ENCODE results near the gene IQSEC3. TPM values are rescaled to one million over a fixed set of nuclear protein-coding genes. Genes with fewer than 3 reads are reported as not detected.
A peak's percentile ranks its signal among the peaks of the same experiment; 100 is the strongest.

Gene IQSEC3
- total RNA-seq, 2 donors from 2014 or later, result 0.16 TPM; not detected in 1

DNA sequence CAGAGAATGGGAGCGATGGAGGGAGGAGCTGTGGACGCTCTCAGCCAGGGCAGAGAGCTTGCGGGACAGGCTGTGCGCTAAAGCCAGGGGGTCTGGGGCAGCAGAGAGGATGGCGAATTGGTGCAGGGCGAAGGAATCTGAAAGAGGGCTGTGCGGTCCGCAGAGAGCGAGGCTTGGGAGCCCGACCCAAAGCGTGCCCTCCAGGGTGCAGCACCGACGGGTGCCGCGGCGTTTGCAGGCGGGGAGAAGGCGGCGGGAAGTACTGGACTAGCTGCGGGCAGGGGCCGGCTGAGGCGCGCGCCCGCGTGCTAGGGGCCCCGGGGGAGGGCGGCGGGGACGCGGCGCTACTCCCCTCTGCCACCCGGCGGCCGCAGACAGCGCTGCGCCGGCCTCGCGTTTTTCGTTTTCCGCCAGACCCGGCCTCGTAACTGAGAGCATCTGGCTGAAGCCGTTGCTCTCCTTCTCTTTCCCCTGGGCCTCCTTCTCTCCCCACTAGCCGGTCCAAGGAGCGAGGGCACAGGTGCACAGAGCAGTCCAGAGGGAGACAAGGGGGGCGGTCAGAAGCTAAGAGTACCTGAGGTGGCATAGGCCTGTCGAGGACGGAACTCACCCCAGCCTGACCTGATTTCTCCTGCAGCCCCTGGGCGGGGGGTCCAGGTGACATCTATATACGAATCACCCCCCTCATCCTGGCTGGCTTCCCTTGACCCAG is 122.5 kb downstream of the IQSEC3 start:
- H3K27ac ChIP-seq, result no peak overlapping the region
- no peaks in the 10 kb centered on the region for H3K27me3 ChIP-seq
- TF ChIP-seq, protein P1, sequence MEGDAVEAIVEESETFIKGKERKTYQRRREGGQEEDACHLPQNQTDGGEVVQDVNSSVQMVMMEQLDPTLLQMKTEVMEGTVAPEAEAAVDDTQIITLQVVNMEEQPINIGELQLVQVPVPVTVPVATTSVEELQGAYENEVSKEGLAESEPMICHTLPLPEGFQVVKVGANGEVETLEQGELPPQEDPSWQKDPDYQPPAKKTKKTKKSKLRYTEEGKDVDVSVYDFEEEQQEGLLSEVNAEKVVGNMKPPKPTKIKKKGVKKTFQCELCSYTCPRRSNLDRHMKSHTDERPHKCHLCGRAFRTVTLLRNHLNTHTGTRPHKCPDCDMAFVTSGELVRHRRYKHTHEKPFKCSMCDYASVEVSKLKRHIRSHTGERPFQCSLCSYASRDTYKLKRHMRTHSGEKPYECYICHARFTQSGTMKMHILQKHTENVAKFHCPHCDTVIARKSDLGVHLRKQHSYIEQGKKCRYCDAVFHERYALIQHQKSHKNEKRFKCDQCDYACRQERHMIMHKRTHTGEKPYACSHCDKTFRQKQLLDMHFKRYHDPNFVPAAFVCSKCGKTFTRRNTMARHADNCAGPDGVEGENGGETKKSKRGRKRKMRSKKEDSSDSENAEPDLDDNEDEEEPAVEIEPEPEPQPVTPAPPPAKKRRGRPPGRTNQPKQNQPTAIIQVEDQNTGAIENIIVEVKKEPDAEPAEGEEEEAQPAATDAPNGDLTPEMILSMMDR (IDR thresholded peaks at IDR 0.05), result peak; percentile 51
- H3K4me3 ChIP-seq, result peak overlapping the region; percentile 43
- intact Hi-C loops (cut with DNase I), result no loop called here
- DNase-seq, result no peak
- H3K36me3 ChIP-seq, result no peaks in the 10 kb centered on the region
- no peaks in the 10 kb centered on the region for H3K9me3 ChIP-seq
- no peaks in the 10 kb centered on the region for H3K4me1 ChIP-seq
- H3K9ac ChIP-seq (ENCODE audit: low read depth in 2 of 2, low read length in 2 of 2), result no peak overlapping the region

DNA sequence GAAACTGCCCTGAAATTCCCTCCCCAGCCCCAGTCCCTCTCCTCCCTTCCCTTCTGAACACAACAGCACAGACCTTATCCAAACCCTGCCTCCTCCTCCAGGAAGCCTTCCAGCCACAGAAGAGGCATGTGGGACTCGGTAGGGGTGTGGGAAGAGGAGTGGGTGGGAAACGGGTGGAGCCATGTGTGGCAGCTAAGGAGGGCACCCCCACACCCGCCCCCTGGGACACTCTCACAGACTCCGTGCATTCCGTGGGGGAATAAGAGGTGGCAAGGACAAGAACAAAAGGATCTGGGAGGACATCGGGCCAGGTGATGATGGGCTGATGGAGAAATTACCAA is 123.0 kb downstream of the IQSEC3 start:
- no peak overlapping the region for H3K27ac ChIP-seq
- no peaks in the 10 kb centered on the region for H3K4me1 ChIP-seq
- intact Hi-C loops (cut with DNase I), result no loop called here
- H3K36me3 ChIP-seq, result no peaks in the 10 kb centered on the region
- H3K9me3 ChIP-seq, result no peaks in the 10 kb centered on the region
- H3K9ac ChIP-seq (ENCODE audit: low read depth in 2 of 2, low read length in 2 of 2), result no peak overlapping the region
- no peaks in the 10 kb centered on the region for H3K27me3 ChIP-seq
- no peak overlapping the region for H3K4me3 ChIP-seq
- no peak for DNase-seq
- TF ChIP-seq, protein P1 (IDR thresholded peaks at IDR 0.05), result no peak

DNA sequence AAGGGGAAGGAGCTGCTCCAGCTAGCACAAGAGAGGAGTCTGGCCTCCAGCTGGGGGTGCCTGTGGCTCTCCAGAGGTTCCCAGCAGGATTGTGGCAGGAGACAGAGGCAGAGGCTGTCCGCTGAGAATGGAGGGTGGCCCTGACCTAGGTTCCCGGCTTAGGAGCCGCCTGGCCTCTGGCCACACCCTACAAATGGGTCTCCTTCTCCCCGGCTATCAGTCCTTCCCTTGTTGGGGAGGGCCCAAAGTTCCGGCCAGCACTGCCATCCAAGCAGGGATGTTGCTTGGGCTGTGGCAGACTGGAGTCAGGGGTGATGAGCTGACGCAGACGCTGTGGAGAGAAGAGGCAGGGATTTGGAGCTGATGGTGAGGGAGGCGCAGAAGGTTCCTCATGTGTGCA is 124.3 kb downstream of the IQSEC3 start:
- Histone ChIP-seq H3K9ac (ENCODE audit: low read depth in 2 of 2, low read length in 2 of 2) (no peak overlapping the region), H3K27me3 (no peaks in the 10 kb centered on the region), H3K27ac (no peak overlapping the region), H3K36me3 (no peaks in the 10 kb centered on the region), H3K4me1 (no peaks in the 10 kb centered on the region), H3K4me3 (no peak overlapping the region), H3K9me3 (no peaks in the 10 kb centered on the region)
- TF ChIP-seq, protein P1 (IDR thresholded peaks at IDR 0.05), result no peak
- intact Hi-C loops (cut with DNase I), result no loop called here
- DNase-seq, result no peak

DNA sequence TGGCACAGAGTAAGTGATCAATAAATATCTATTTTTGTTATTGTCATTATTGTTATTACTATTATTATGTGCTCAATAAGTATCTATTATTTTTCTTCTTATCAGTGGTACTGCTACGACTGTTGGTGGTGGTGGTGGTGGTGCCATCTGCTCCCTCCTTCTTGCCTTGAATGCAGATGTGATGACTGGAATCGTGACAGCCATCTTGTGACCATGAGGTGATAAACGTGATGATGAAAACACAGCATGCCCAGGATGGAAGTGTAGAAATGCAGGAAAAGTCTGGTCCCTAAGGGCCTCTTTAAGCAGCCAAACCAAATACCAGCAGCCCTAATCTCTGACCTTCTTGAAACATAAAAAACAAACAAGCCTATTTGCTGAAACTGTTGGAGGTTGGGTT is 125.0 kb downstream of the IQSEC3 start:
- no peaks in the 10 kb centered on the region for H3K4me1 ChIP-seq
- H3K9ac ChIP-seq (ENCODE audit: low read depth in 2 of 2, low read length in 2 of 2), result no peak overlapping the region
- H3K27ac ChIP-seq, result no peak overlapping the region
- H3K36me3 ChIP-seq, result no peaks in the 10 kb centered on the region
- no peaks in the 10 kb centered on the region for H3K9me3 ChIP-seq
- no peaks in the 10 kb centered on the region for H3K27me3 ChIP-seq
- TF ChIP-seq, protein P1 (IDR thresholded peaks at IDR 0.05), result no peak
- no peak for DNase-seq
- no peak overlapping the region for H3K4me3 ChIP-seq
- intact Hi-C loops (cut with DNase I), result no loop called here

DNA sequence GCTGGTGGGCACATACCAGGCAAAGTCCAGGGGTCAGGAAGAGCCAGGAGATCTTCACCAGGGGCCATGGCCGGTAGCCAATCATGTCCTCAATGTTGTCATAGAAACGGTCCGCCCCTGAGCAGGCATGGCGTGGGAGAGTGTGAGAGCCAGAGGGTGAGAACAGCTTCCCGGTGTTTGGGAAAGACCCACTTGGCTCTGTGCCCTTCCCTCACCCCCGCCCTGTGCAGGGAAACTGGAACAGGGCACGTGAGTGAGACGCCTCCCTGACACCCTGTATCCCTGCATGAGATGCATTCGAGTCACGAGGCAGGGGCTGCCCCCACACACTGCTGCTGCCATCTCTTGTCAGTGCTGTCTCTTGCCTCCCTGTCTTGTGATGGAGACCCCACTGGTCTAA is 126.7 kb downstream of the IQSEC3 start:
- Histone ChIP-seq H3K4me3 (no peak overlapping the region), H3K9ac (ENCODE audit: low read depth in 2 of 2, low read length in 2 of 2) (no peak overlapping the region), H3K9me3 (no peaks in the 10 kb centered on the region), H3K4me1 (no peaks in the 10 kb centered on the region), H3K27ac (no peak overlapping the region), H3K27me3 (no peaks in the 10 kb centered on the region), H3K36me3 (no peaks in the 10 kb centered on the region)
- intact Hi-C loops (cut with DNase I), result no loop called here
- DNase-seq, result no peak
- TF ChIP-seq, protein P1 (IDR thresholded peaks at IDR 0.05), result no peak

All from colonic mucosa (tissue), 4 donors.